Smooth muscle cell (in vitro differentiated cells): ENCODE measurements around the gene KIAA0930. TPM values are rescaled to one million over a fixed set of nuclear protein-coding genes. Genes with fewer than 3 reads are reported as not detected.

Experiments
- DNase-seq: peaks from one replicate; lab custom pipeline; 2025; ENCODE audit not compliant: unreplicated experiment; lab: John Stamatoyannopoulos, UW
- H2AFZ ChIP-seq: fragments of 200-600 bp; sonication (generic); 2 replicates; pipeline ENCODE4 v1.6.0; 2016; ENCODE audit warnings: antibody characterized with exemption, low read depth, mild to moderate bottlenecking
- H3F3A ChIP-seq: fragments of 200-600 bp; sonication (generic); 2 replicates; pipeline ENCODE4 v1.6.0; 2017; ENCODE audit warnings: antibody characterized with exemption, low read depth
- H3K27ac ChIP-seq: fragments of 200-600 bp; sonication (generic); 2 replicates; pipeline ENCODE4 v1.5.1; 2016; ENCODE audit warnings: low read depth, mild to moderate bottlenecking
- H3K27me3 ChIP-seq: fragments of 200-600 bp; sonication (generic); 2 replicates; pipeline ENCODE4 v1.6.1; 2016; ENCODE audit warnings: low read depth, mild to moderate bottlenecking
- H3K36me3 ChIP-seq: fragments of 200-600 bp; sonication (generic); 2 replicates; pipeline ENCODE4 v1.5.1; 2016; ENCODE audit warnings: low read depth
- H3K4me1 ChIP-seq: fragments of 200-600 bp; sonication (generic); 2 replicates; pipeline ENCODE4 v1.5.1; 2016; ENCODE audit warnings: low read depth
- H3K4me2 ChIP-seq: fragments of 200-600 bp; sonication (generic); 2 replicates; pipeline ENCODE4 v1.6.0; 2016; ENCODE audit warnings: mild to moderate bottlenecking
- H3K4me3 ChIP-seq: fragments of 200-600 bp; sonication (generic); 2 replicates; pipeline ENCODE4 v1.5.1; 2016; ENCODE audit warnings: mild to moderate bottlenecking
- H3K79me2 ChIP-seq: fragments of 200-600 bp; sonication (generic); 2 replicates; pipeline ENCODE4 v1.6.0; 2016; ENCODE audit warnings: low read depth, mild to moderate bottlenecking
- H3K9ac ChIP-seq: fragments of 200-600 bp; sonication (generic); 2 replicates; pipeline ENCODE4 v1.6.0; 2016; ENCODE audit warnings: low read depth
- H3K9me3 ChIP-seq: fragments of 200-600 bp; sonication (generic); replicated peaks from 2 replicates; pipeline ENCODE4 v1.5.1; 2016; ENCODE audit warnings: low read depth
- H4K20me1 ChIP-seq: fragments of 200-600 bp; sonication (generic); 2 replicates; pipeline ENCODE4 v1.6.0; 2016; ENCODE audit warnings: low read depth
- CTCF ChIP-seq: fragments of 200-600 bp; sonication (generic); IDR thresholded peaks from 2 replicates; pipeline ENCODE4 v1.5.1; 2017; ENCODE audit warnings: borderline replicate concordance, mild to moderate bottlenecking, antibody characterized with exemption; ENCODE audit not compliant: insufficient read depth, poor library complexity, severe bottlenecking
- WGBS: methylation state at CpG from one replicate; pipeline ENCODE4 v1.1.7; 2016; ENCODE audit warnings: low lambda C conversion rate; 5-methylcytosine and 5-hydroxymethylcytosine counted together
- polyA plus RNA-seq: library from polyadenylated mRNA; unstranded; fragments of >200 nt; fragmentation: Nextera tagmentation; extraction: Ambion mirVana; gene quantifications from 2 replicates; pipeline ENCODE4 v1.2.1, GENCODE V29; 2016
- total RNA-seq: library from RNA; depleted of rRNA; stranded (reverse); fragments of >200 nt; gene quantifications from 2 replicates; pipeline ENCODE4 v1.2.3, GENCODE V29; 2014

Gene KIAA0930
- total and polyA plus RNA-seq, 2 experiments from 2014 or later = 37.6 to 44.8 TPM

GRCh38 chr22:45200230-45200629 lies 40.5 kb downstream of the KIAA0930 start:
- Histone ChIP-seq H3K9ac (peak overlapping the region; percentile 37), H3K36me3 (no peaks in the 10 kb centered on the region), H3F3A (peaks cover 3% of the 10 kb centered on the region), H3K27ac (peak overlapping the region; percentile 95), H4K20me1 (peaks cover 14% of the 10 kb centered on the region), H3K4me3 (no peak overlapping the region), H3K4me1 (peaks cover 5% of the 10 kb centered on the region), H3K27me3 (no peaks in the 10 kb centered on the region), H3K9me3 (no peaks in the 10 kb centered on the region), H2AFZ (no peak overlapping the region), H3K4me2 (no peak overlapping the region), H3K79me2 (no peaks in the 10 kb centered on the region)
- no peak for DNase-seq
- TF ChIP-seq CTCF = no peak
- WGBS = 84% methylated on average over 9 of the region's 9 CpGs

GRCh38 chr22:45199723-45200122 lies 41.0 kb downstream of the KIAA0930 start:
- H3F3A ChIP-seq = peaks cover 3% of the 10 kb centered on the region
- no peak for DNase-seq
- H2AFZ ChIP-seq = no peak overlapping the region
- H3K9ac ChIP-seq = no peak overlapping the region
- no peak for TF ChIP-seq CTCF
- peaks cover 5% of the 10 kb centered on the region for H3K4me1 ChIP-seq
- H3K9me3 ChIP-seq = no peaks in the 10 kb centered on the region
- peaks cover 14% of the 10 kb centered on the region for H4K20me1 ChIP-seq
- no peak overlapping the region for H3K27ac ChIP-seq
- no peaks in the 10 kb centered on the region for H3K36me3 ChIP-seq
- no peaks in the 10 kb centered on the region for H3K79me2 ChIP-seq
- H3K4me2 ChIP-seq = no peak overlapping the region
- 97% methylated on average over 16 of the region's 16 CpGs for WGBS
- no peaks in the 10 kb centered on the region for H3K27me3 ChIP-seq
- no peak overlapping the region for H3K4me3 ChIP-seq

- no peak for TF ChIP-seq CTCF
- 77% methylated on average over 9 of the region's 9 CpGs for WGBS
These were observed 42.3 kb downstream of the KIAA0930 start for GRCh38 chr22:45198463-45198795.

GRCh38 chr22:45197606-45198462 lies 42.9 kb downstream of the KIAA0930 start:
- H3K9me3 ChIP-seq = no peaks in the 10 kb centered on the region
- peaks cover 5% of the 10 kb centered on the region for H3K4me1 ChIP-seq
- no peak overlapping the region for H2AFZ ChIP-seq
- no peak for DNase-seq
- H3K27me3 ChIP-seq = no peaks in the 10 kb centered on the region
- no peak overlapping the region for H3K9ac ChIP-seq
- H3K4me3 ChIP-seq = no peak overlapping the region
- H3F3A ChIP-seq = peaks cover 3% of the 10 kb centered on the region
- 95% methylated on average over 28 of the region's 28 CpGs for WGBS
- TF ChIP-seq CTCF = no peak
- peaks cover 14% of the 10 kb centered on the region for H4K20me1 ChIP-seq
- H3K79me2 ChIP-seq = no peaks in the 10 kb centered on the region
- H3K27ac ChIP-seq = no peak overlapping the region
- H3K36me3 ChIP-seq = no peaks in the 10 kb centered on the region
- H3K4me2 ChIP-seq = no peak overlapping the region

More at GRCh38 chr22:45198463-45198795, 42.3 kb downstream of the KIAA0930 start:
- H3K4me1 ChIP-seq = peaks cover 5% of the 10 kb centered on the region
- peaks cover 3% of the 10 kb centered on the region for H3F3A ChIP-seq
- peaks cover 14% of the 10 kb centered on the region for H4K20me1 ChIP-seq
- no peaks in the 10 kb centered on the region for H3K36me3 ChIP-seq
- no peaks in the 10 kb centered on the region for H3K9me3 ChIP-seq
- no peak overlapping the region for H2AFZ ChIP-seq
- no peaks in the 10 kb centered on the region for H3K27me3 ChIP-seq
- DNase-seq = no peak
- no peak overlapping the region for H3K4me3 ChIP-seq
- no peak overlapping the region for H3K9ac ChIP-seq
- H3K79me2 ChIP-seq = no peaks in the 10 kb centered on the region
- no peak overlapping the region for H3K4me2 ChIP-seq
- no peak overlapping the region for H3K27ac ChIP-seq
